NCI-H345 treated with DMSO at 0.1 percent for 48 hours (cell line): ENCODE measurements around the gene PRSS33.

ENCODE experiments used
- DNase-seq: peaks from one replicate; lab custom pipeline; 2025; ENCODE audit not compliant: unreplicated experiment; lab: John Stamatoyannopoulos, UW

The PRSS33 gene

GRCh38 chr16:2777903-2778629 lies 9.3 kb downstream of the PRSS33 start:
- no peak for DNase-seq

GRCh38 chr16:2777231-2777902 lies 10.0 kb downstream of the PRSS33 start, which contains the start of gene ELOB:
Gene ELOB, minus strand, starts transcription at chr16:2777280. Its CDS starts 41 bp downstream, at chr16:2777239.
- peak; percentile 48 for DNase-seq

- DNase-seq: no peak
Measured at GRCh38 chr16:2776500-2777139, 10.7 kb downstream of the PRSS33 start.

- no peak for DNase-seq
Measured at GRCh38 chr16:2775765-2776499, 11.4 kb downstream of the PRSS33 start.

- no peak for DNase-seq
Measured at GRCh38 chr16:2775131-2775716, 12.1 kb downstream of the PRSS33 start.

GRCh38 chr16:2774161-2774891 lies 13.0 kb downstream of the PRSS33 start:
- DNase-seq: no peak

GRCh38 chr16:2773188-2773968 lies 14.0 kb downstream of the PRSS33 start:
- no peak for DNase-seq

GRCh38 chr16:2771496-2772402 lies 15.6 kb downstream of the PRSS33 start:
- no peak for DNase-seq

GRCh38 chr16:2770057-2770951 lies 17.1 kb downstream of the PRSS33 start:
- DNase-seq: no peak

- no peak for DNase-seq
Measured at GRCh38 chr16:2769675-2770056, 17.7 kb downstream of the PRSS33 start.

GRCh38 chr16:2769100-2769529 lies 18.2 kb downstream of the PRSS33 start:
- no peak for DNase-seq

- DNase-seq: no peak
Measured at GRCh38 chr16:2768403-2769089, 18.8 kb downstream of the PRSS33 start.

- no peak for DNase-seq
Measured at GRCh38 chr16:2767891-2768290, 19.5 kb downstream of the PRSS33 start.

- DNase-seq: no peak
Measured at GRCh38 chr16:2767140-2767731, 20.1 kb downstream of the PRSS33 start.

- DNase-seq: no peak
Measured at GRCh38 chr16:2766430-2767139, 20.8 kb downstream of the PRSS33 start.
